Suppressor macrophage (primary cell): ENCODE measurements around the gene ATP2A2.
"Not testable (repeated sequence)": the region's sequence is repeated elsewhere in the genome, so short reads cannot be mapped to it uniquely, and the experiment has no call there.

ENCODE experiments used
- DNase-seq, 4 experiments: peaks; one replicate each; pipeline ENCODE4 v3.0.0-alpha.2; 2020 to 2022

ATP2A2 gene

GRCh38 chr12:110301065-110301806 is 20.2 kb downstream of the ATP2A2 start:
- no peak for DNase-seq

DNA sequence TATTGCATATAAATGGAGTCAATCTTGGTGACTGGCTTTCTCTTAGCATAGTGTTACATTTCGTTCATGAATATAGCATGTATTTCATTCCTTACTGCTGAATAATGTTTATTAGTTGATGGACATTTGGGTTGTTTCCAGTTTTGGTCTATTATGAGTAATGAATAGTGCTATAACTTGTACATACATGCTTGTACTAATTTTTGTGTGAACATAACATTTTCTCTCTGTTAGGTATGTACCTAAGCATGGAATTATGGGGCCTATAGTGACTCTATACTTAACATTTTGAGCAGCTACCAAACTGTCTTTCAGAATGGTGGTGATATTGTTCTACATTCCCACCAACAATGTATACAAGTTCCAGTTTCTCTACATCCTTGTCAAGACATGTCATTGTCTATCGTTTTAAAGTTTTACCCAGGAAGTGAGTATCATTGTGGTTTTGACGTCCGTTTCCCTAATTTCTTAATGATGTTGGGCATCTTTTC is 23.1 kb downstream of the ATP2A2 start:
- peak in 1 of 4 experiments; percentile 26 for DNase-seq

- no peak for DNase-seq
Observed at GRCh38 chr12:110307372-110307771, 26.3 kb downstream of the ATP2A2 start.

DNA sequence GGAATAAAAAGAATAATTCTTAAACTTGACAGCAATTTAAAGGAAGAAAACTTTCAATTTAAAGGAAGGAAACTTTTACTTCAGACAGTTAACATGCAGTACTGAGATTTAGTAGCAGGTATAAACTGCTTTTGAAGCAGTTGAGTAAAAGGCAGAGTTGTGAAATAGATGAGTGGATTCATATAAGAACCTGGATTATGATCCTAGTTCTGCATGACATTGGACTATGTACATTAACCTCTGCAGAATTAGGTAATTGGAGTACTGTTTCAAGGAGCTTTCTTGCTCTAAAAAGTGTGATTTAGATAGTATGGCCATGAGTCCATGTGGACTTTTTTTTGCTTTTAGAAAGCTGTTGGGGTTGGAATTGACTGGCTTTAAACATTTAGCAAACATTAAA is 29.7 kb downstream of the ATP2A2 start:
- no peak for DNase-seq

DNA sequence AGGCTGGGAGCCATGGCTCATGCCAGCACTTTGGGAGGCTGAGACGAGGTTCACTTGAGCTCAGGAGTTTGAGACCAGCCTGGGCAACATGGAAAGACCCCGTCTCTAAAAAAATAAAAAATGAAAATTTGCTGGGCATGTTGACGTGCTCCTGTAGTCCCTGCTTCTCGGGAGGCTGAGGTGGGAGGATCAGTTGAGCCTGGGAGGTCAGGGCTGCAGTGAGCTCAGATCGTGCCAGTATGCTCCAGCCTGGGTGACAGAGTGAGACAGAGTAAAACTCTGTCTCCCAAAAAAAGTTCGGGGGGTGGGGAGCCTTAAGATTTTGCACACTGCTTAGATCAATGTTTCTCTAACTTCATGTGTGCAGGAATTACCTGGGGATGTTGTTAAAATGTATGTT is 30.9 kb downstream of the ATP2A2 start:
- DNase-seq, result no peak

DNA sequence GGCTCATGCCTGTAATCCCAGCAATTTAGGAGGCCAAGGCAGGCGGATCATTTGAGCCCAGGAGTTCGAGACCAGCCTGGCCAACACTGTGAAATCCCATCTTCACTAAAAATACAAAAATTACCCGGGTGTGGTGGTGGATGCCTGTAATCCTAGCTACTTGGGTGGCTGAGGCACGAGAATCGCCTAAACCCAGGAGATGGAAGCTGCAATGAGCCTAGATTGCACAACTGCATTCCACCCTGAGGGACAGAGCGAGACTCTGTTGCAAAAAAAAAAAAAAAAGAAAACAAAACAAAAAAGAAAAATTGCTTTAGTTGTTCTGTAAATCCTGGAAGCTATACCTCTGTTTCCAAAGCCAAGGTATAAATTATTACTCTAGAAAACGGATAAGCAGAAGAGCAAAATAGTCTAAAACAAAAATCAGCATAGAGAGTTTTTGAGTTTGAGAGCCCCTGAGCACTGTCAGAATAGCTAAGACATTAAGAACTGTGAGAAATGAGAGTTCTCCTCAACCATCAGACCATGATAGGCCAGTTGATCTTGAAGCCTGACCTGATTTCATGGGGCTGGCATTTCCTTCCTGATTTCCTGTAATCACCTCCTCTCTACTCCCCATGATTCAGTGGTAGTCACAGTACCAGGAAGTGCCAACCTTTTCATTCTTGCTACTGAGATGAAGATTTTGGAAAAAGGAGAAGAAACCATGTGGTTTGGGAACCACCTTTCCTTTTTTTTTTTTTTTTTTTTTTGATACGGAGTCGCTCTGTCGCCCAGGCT is 31.7 kb downstream of the ATP2A2 start:
- DNase-seq, result peak; percentile 43 to 75 (median 62)

GRCh38 chr12:110314308-110314707 is 33.3 kb downstream of the ATP2A2 start:
- DNase-seq, result peak in 2 of 4 experiments; percentile 59 to 64

GRCh38 chr12:110316861-110317260 is 35.8 kb downstream of the ATP2A2 start:
- peak; percentile 15 to 60 (median 35) for DNase-seq

DNA sequence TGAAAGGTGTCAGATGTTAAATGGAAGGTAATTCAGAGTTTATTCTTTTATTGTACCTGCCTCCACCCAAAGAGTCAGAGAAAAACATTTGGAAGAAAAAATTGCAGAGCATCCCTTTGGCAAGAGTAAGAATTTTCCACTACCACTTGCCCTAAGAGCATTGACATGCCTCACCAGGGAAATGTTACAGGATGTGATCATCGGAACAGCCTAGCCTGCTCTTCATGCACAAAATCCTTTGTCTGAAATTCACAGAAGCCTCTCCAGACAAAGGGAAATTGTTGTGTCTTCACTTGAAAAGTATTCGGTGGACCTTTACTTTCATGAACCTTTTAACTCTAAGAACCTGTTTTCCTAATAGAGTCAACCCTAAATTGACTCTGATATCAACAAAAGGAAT is 36.9 kb downstream of the ATP2A2 start:
- DNase-seq, result no peak

- DNase-seq, result no peak
Observed at GRCh38 chr12:110320550-110320949, 39.5 kb downstream of the ATP2A2 start.

- DNase-seq, result no peak
Observed at GRCh38 chr12:110329710-110330109, 48.7 kb downstream of the ATP2A2 start.

DNA sequence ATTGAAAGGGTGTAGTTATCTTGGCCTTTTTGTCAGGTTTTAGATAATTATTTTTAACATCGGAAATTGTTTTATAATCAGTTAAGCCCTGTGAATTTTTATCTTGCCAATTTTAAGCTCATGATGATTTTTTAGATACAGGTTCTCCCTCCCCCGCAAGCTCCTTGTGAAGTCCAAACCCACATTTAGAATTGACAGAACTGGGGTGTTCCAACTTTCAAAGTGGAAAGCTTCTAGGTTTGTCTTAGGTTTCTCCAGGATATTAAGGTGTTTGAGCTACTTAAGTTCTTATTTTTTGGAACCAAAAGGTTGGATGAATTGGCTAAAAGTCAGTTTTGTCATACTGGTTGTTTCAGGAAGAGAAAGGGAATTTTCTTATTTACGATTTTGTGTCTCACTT is 49.1 kb downstream of the ATP2A2 start:
- DNase-seq, result no peak

GRCh38 chr12:110330544-110330943 is 49.5 kb downstream of the ATP2A2 start:
- peak in 2 of 4 experiments; percentile 51 to 63 for DNase-seq

- no peak for DNase-seq
Observed at GRCh38 chr12:110333201-110333600, 52.2 kb downstream of the ATP2A2 start.

DNA sequence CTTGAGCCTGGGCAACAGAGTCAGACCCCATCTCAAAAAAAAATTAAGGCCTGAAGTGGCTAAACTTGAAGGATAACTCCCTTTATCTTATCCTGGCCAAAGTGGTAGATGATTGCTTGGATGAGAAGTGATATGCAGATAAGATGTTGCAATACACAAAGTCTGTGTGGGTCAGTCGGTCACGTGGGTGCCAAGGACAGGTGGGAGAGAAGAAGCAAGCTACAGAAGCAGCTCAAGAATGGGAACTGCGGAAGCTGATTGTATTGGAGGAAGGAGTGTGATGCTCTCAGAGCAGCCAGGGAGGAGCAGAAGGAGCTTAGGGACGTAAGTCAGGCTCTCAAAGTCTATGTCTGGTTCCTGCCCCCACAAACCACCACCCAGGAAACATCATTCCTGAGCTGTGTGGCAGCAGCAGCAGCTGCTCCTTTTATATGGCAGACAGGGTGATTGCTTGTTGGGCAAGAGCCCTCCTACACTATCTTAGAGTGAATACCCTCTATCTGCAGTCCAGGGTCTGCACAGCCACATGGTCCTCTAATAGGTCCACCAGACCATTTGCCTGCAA is 54.5 kb downstream of the ATP2A2 start:
- no peak for DNase-seq

GRCh38 chr12:110337912-110338710 is 57.1 kb downstream of the ATP2A2 start:
- DNase-seq, result no peak

- peak in 1 of 4 experiments; percentile 29 for DNase-seq
Observed at GRCh38 chr12:110338754-110339153, 57.7 kb downstream of the ATP2A2 start.

DNA sequence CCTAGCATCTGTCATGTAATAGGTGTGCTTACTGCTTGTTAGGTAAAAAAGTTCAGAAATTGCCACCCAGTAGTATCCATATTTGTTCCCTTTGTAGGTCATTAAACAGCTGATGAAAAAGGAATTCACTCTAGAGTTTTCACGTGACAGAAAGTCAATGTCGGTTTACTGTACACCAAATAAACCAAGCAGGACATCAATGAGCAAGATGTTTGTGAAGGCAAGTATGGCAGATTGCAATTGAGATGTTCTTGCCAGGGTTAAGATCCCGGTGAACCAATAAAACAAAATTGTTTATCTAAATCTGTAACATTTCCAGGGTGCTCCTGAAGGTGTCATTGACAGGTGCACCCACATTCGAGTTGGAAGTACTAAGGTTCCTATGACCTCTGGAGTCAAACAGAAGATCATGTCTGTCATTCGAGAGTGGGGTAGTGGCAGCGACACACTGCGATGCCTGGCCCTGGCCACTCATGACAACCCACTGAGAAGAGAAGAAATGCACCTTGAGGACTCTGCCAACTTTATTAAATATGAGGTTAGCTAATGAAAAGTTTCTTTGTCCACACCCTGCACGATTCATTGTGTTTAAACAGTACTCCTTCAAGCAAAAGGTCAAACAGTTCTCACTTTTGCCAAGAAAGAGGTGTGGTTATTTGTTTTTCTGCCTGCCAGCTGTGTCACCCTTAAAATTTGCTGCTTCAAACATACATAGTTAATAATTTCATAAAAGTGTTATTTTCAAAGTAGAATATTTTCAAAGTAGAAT is 58.3 kb downstream of the ATP2A2 start:
- DNase-seq, result no peak

GRCh38 chr12:110340261-110340660 is 59.2 kb downstream of the ATP2A2 start:
- not testable (repeated sequence) for DNase-seq

- no peak for DNase-seq
Observed at GRCh38 chr12:110340706-110341105, 59.7 kb downstream of the ATP2A2 start.

- no peak for DNase-seq
Observed at GRCh38 chr12:110342157-110342556, 61.1 kb downstream of the ATP2A2 start.

DNA sequence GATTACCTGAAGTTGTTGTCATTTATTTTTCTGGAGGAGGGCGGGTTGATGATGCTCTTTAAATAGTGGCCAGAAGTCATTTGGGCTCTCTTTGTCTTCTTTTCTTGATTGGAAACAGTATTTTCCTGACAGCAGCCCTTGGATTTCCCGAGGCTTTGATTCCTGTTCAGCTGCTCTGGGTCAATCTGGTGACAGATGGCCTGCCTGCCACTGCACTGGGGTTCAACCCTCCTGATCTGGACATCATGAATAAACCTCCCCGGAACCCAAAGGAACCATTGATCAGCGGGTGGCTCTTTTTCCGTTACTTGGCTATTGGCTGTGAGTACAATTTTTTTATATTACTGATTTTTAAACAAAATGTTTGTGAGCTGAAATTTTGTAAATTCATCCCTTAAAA is 62.1 kb downstream of the ATP2A2 start:
- DNase-seq, result no peak
